Inferior parietal cortex (tissue), 1 donor: ENCODE data around the gene ARMC7.

ENCODE experiments used
- DNase-seq: peaks from one replicate; pipeline ENCODE4 v3.0.0-alpha.2; 2016; ENCODE audit errors: extremely low spot score

The ARMC7 gene

GRCh38 chr17:75078284-75079022 is 31.3 kb upstream of the ARMC7 start:
- DNase-seq = no peak

- DNase-seq = no peak
Measured at GRCh38 chr17:75079023-75079373, 30.8 kb upstream of the ARMC7 start.

GRCh38 chr17:75081611-75082540 is 27.9 kb upstream of the ARMC7 start:
- no peak for DNase-seq

GRCh38 chr17:75082683-75083082 is 27.1 kb upstream of the ARMC7 start:
- no peak for DNase-seq

- no peak for DNase-seq
Measured at GRCh38 chr17:75084039-75084660, 25.6 kb upstream of the ARMC7 start.

GRCh38 chr17:75086496-75087181 is 23.1 kb upstream of the ARMC7 start:
- DNase-seq = no peak

- DNase-seq = no peak
Measured at GRCh38 chr17:75087182-75087557, 22.6 kb upstream of the ARMC7 start.

- no peak for DNase-seq
Measured at GRCh38 chr17:75087558-75088453, 22.0 kb upstream of the ARMC7 start, which contains the start of gene SLC16A5. SLC16A5 (plus strand) TSS chr17:75087954; CDS start chr17:75093637, 5,683 bp downstream.

GRCh38 chr17:75088465-75089417 is 21.0 kb upstream of the ARMC7 start:
- DNase-seq = no peak

- no peak for DNase-seq
Measured at GRCh38 chr17:75090871-75091854, 18.6 kb upstream of the ARMC7 start.

GRCh38 chr17:75091855-75092327 is 17.9 kb upstream of the ARMC7 start:
- no peak for DNase-seq

- no peak for DNase-seq
Measured at GRCh38 chr17:75093548-75094158, 16.1 kb upstream of the ARMC7 start.

- no peak for DNase-seq
Measured at GRCh38 chr17:75094871-75095399, 14.8 kb upstream of the ARMC7 start.

GRCh38 chr17:75096082-75096625 is 13.6 kb upstream of the ARMC7 start:
- no peak for DNase-seq

GRCh38 chr17:75097865-75098264 is 11.9 kb upstream of the ARMC7 start:
- no peak for DNase-seq

- DNase-seq = no peak
Measured at GRCh38 chr17:75098861-75099260, 10.9 kb upstream of the ARMC7 start.

- DNase-seq = no peak
Measured at GRCh38 chr17:75099881-75100595, 9.7 kb upstream of the ARMC7 start.
